GM21423 (cell line): ENCODE measurements around the gene THBS3.
"Not testable (repeated sequence)": the region's sequence is repeated elsewhere in the genome, so short reads cannot be mapped to it uniquely, and the experiment has no call there.

Experiments
- ATAC-seq: cut with Tn5 transposase; IDR thresholded peaks from one replicate; pipeline ENCODE4 v1.9.1; 2021; ENCODE audit warnings: mild to moderate bottlenecking, moderate library complexity; ENCODE audit not compliant: unreplicated experiment

THBS3 gene

GRCh38 chr1:155207806-155208540 is at the start of gene THBS3:
Gene THBS3 (minus strand): TSS chr1:155207897. CDS start chr1:155207876, 21 bp downstream.
- ATAC-seq, result no peak

DNA sequence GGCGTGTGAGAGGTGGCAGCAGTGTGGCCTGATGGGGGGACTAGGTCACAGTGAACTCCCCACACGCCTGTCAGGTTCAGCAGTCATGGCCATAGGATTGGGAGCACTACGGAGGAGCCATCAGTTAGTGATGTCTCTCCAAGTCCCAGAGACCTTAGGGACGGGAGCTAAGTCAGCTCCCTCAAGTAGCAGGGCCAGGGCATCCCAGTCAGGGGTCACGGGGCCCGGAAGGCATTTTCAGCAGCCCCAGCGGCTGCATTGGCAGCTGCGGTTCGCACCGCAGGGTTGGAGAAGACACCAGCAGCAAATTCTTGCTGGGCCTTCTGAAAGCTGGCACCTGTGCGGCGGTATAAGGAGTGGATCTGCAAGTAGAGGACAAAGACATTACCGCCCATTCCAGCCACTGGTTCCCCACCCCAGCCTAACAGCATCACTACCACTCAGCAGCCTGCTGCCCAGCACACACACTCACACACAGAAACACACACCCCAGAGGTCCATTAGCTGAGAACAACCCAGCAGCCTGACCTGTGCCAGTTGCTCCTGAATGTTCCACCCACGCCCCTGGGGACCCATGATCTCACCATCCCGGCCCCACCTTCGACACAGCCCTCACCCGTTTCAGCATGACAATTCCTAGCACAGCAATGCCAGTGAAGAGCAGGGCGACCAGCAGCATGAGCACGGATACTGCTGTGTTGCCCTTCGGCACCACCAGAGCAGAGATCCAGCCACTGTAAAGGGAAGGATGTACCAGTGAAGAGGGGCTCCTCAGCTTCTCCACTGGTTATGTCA is 48.6 kb upstream of the THBS3 start:
- no peak for ATAC-seq

DNA sequence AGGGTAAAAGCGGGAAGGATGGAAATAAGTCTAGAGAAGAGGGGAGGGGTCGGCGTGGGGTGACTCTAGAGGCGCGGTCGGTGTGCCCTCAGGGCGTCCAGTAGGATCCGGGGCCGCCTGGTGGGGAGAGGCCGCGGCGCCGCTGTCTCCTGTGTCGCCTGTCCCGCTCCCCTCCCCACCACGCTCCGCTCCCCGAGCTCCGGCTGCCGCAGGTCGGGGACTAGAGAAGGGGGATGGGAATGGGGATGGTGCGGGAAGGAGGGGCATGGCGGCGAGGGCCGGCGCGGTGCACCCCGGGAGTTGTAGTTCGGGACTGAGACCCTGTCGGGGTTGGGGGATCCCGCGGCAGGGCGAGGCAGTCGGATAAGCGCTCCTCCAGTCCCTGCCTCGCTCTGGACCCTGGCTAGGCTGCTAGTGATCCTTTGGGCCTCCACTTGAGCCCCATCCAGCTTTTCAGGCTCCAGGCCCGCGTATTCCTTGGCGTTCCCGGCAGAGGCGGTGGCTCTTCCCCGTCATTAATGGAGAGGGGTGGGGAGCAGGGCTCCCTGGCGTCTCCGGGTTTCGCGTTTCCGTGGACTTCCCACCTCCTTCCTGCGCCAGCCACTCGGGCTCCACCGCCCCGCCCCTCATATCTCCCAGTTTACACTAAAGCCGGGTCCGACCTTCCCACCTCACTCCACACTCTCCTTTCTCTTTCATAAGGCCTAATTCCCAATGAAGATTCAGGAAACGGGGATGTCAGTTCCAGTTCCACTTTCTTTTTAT is 47.7 kb upstream of the THBS3 start, which contains the start of gene ENTREP3:
ENTREP3 (minus strand) TSS at position 241 of the 765 bp plus-strand sequence. CDS start 606 bp downstream, outside the sequence.
- ATAC-seq, result peak; percentile 47

GRCh38 chr1:155254714-155255242 is 47.1 kb upstream of the THBS3 start:
- ATAC-seq, result no peak

GRCh38 chr1:155254228-155254713 is 46.6 kb upstream of the THBS3 start:
- ATAC-seq, result no peak

DNA sequence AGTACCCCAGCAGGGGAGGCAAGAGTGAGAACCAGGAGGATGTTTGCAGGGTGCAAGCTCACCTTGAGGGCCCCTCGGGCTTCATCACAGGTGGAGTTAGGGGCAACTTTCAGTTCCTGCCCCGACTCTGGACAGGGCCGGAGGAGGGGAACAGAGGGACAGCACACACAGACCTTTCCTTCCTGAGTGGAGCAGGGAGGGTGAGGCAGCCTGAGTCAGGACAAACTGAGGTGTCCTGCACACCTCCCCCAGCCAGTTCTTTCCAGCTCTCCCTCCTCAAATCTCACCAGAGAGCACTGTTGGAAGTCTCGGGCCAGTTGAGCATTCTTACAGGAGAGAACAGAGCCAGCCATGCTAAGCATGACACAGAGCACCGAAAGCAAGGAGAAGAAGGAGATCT is 46.1 kb upstream of the THBS3 start:
- no peak for ATAC-seq

DNA sequence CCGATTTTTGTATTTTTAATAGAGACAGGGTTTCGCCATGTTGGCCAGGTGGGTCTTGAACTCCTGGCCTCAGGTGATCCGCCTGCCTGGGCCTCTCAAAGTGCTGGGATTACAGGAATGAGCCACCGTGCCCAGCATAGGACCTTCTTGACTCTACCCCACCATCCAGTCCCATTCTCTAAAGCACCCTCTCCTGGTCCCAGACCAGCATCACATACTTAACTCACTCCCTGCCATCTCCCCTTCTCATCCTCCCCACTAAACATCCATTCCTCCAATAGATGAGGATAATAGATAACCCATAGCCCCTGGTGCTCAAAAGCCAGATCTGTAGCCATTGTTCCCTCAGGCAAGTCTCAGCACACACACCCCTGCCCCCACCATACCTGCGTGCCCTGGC is 45.5 kb upstream of the THBS3 start:
- ATAC-seq, result no peak

- no peak for ATAC-seq
Measured at GRCh38 chr1:155251566-155251965, 43.9 kb upstream of the THBS3 start.

DNA sequence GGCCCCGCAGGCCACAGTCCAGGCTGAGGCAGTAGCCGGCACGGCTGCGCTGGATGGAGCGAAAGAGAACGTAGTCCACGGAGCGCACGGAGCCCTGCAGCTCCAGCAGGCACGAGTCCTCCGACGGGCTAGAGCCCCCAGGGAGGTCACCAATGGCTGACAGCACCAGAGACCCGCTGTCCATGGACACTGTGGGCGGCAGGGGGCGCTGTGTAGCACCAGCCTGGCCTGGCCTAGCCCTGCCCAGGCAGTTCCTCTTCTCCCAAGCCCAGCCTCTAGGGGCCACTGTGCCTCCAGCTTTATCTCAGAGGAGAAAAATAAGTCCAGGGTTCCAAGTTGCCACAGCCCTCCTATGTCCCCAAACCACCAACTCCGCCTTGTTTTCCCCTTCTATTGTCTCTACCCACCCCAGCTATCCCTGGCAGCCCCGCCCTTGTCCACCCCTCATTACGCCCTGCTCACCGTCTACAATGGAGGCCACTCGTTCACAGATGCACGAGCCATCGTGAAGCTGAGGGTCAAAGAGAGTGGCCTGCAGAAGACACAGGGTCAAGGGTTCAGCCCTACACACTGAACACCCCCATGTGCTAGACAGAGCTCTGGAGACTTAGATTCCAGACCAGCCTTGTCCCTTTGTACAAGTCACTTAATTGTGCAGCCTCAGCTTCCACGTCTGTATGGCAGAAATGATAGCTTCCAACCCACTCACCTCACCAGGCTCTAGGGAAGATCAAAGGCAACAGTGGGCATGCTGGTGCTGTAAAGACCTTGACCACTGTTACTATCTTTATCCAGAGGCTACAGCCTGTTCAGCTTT is 43.1 kb upstream of the THBS3 start:
- peak; percentile 83 for ATAC-seq

DNA sequence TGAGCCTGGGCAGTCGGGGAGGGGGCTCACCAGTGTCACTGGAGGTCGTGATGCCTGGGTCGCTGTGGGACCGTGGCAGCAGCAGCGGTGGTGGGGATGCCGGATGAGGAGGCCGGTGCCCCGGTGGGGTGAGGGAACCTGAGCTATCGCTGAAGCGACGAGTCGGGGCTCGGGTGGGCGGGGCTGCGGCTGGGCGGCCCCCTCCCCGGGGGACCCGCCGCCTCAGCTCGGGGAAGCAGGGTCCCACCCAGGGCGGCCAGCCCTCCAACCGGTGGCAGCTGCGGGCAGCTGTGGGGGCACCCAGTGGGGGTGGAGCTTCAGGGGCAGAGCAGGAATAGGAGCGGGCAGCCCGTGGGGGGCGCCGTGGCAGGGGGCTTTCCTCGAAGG is 42.5 kb upstream of the THBS3 start:
- peak; percentile 17 for ATAC-seq

GRCh38 chr1:155247667-155248553 is 40.2 kb upstream of the THBS3 start:
- no peak for ATAC-seq

- ATAC-seq, result not testable (repeated sequence)
Measured at GRCh38 chr1:155246796-155247195, 39.1 kb upstream of the THBS3 start.

- no peak for ATAC-seq
Measured at GRCh38 chr1:155245163-155245524, 37.4 kb upstream of the THBS3 start.

DNA sequence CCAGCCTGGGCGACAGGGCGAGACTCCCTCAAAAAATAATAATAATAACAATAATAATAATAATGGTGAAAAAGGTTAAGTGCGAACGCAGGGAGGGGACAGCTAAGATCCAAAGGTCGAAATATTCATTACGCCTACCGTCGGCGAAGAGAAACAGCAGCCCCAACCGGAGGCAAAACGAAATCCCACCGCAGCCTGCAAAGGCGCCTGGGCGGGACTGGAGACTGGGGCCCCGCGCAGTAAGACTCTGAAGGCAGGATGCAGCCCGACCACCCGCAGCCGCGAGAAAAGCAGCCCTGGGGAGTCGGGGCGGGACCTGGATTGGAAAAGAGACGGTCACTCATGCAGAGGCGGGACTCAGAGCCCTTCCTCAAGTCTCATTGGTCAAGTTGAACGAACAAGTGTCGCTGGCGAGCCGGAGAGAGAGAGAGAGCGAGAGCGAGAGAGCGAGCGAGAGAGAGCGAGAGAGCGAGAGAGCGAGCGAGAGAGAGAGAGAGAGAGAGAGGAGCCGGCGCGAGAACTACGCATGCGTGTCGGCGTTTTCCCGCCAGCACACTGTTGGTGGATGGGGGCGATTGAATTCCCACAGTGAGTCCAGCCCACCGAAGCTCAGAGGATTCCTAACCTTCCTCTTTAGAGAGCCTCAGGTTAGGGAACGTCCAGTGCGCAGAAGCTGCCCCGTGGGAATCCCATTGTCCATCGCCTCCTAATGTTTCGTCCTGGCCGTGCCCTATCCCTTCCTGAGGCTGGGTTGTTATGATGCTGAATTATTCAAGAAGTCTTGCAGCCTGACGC is 36.9 kb upstream of the THBS3 start:
- peak; percentile 88 for ATAC-seq

GRCh38 chr1:155242805-155243358 is 35.2 kb upstream of the THBS3 start:
- no peak for ATAC-seq

- ATAC-seq, result no peak
Measured at GRCh38 chr1:155241841-155242264, 34.2 kb upstream of the THBS3 start.

DNA sequence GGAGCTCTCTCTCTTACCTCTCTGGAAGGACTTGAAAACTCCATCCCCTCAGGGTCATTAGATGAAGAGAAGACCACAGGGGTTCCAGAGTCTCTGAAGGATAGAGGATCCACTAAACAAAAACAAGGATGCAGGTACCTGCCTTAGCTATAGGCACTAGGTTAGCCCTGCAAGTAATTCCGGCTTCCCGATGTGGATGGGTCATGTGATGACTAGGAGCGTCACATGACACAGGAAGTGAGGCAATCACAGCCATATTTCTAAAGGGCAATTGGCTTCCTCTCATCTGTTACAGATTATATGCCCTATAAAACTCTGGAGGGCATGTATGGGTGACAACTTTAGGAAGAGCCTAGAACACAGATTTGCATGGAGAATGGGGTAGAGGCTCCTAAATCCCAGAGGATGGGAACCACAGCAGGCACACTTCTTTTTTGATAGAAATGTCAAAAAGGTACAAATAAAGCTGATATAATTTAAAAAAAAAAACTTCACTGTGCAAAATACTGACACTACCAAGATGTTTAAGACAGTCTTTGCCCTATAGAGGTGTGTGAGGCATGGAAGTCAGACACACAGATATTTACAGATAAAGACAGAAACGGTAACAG is 33.5 kb upstream of the THBS3 start:
- no peak for ATAC-seq

GRCh38 chr1:155236451-155236850 is 28.8 kb upstream of the THBS3 start:
- ATAC-seq, result no peak
